ENCODE data around the gene ONECUT3. TPM values are rescaled to one million over a fixed set of nuclear protein-coding genes. Genes with fewer than 3 reads are reported as not detected.

The ONECUT3 gene
- total RNA-seq, 4 donors from 2014 or later: 0.04 TPM; not detected in 3

GRCh38 chr19:1765232-1765903 lies 12.1 kb downstream of the ONECUT3 start:
- no peaks in the 10 kb centered on the region for H3K36me3 ChIP-seq
- peaks cover 0 to 5% (median 0%) of the 10 kb centered on the region in 3 donors for H3K4me1 ChIP-seq
- H3K4me3 ChIP-seq: no peak overlapping the region
- H3K27ac ChIP-seq: no peak overlapping the region
- H3K9me3 ChIP-seq: peaks cover 0 to 8% (median 0%) of the 10 kb centered on the region in 3 donors
- ATAC-seq: no peak
- no peak for TF ChIP-seq POLR2A (IDR thresholded peaks at IDR 0.05)
- TF ChIP-seq EP300 (IDR thresholded peaks at IDR 0.05): no peak
- H3K27me3 ChIP-seq: peaks cover 100% of the 10 kb centered on the region
- 0% methylated on average over 2 of the region's 33 CpGs for WGBS, 2 donors (ENCODE audit: low coverage in 1 of 2)

DNA sequence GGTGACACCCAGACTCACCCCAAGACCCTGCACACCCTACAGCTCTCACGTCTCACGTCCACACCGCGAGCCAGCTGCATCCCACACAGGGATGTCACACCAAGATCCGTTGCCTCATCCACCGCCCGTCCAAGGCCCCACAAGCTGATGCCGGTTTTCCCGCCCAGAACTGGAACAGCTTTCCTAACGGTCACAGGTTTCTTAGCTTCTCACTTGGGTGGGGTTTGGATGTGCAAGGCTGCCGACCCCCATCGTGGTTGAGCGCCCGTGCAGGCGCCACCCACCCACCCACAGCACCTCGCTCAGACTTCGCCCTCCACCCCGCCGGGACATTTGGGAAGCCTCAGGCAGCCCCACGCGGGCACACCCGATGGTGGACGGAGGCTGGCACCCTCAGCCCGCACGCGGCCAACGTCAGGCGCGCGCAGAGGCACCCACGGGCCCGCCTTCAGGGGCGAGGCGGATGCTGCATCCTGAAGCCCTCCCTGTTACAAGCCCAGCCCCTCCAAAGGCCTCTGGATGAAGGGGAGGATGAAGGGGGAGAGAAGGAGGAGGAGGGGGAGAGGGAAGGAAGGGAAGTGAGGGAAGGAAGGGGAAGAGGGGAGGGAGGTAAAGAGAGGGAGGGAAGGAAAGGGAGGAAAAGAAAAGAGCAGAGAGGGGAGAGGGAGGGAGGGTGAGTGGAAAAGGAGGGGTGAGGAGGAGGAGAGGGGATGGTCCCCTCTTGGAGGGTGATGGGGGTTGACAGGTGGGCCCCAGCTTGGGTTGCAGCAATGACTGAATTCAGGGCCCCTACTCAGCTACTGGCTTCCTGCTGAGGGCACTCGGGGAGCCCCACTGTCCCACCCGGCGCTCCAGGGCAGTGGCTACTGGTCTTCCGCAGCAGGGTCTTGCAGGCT lies 12.8 kb downstream of the ONECUT3 start:
- no peak overlapping the region for H3K4me3 ChIP-seq
- no peak for ATAC-seq
- no peak overlapping the region for H3K27ac ChIP-seq
- no peaks in the 10 kb centered on the region for H3K36me3 ChIP-seq
- WGBS, 2 donors (ENCODE audit: low coverage in 1 of 2): 3% methylated on average over 8 of the region's 38 CpGs; no CpG with 5 or more reads in 1 of the 2 donors
- H3K27me3 ChIP-seq: peaks cover 100% of the 10 kb centered on the region
- H3K4me1 ChIP-seq: peaks cover 0 to 5% (median 0%) of the 10 kb centered on the region in 3 donors
- TF ChIP-seq CTCF (IDR thresholded peaks at IDR 0.05) (no peak), EP300 (IDR thresholded peaks at IDR 0.05) (no peak)
- H3K9me3 ChIP-seq: peaks cover 0 to 16% (median 0%) of the 10 kb centered on the region in 3 donors

DNA sequence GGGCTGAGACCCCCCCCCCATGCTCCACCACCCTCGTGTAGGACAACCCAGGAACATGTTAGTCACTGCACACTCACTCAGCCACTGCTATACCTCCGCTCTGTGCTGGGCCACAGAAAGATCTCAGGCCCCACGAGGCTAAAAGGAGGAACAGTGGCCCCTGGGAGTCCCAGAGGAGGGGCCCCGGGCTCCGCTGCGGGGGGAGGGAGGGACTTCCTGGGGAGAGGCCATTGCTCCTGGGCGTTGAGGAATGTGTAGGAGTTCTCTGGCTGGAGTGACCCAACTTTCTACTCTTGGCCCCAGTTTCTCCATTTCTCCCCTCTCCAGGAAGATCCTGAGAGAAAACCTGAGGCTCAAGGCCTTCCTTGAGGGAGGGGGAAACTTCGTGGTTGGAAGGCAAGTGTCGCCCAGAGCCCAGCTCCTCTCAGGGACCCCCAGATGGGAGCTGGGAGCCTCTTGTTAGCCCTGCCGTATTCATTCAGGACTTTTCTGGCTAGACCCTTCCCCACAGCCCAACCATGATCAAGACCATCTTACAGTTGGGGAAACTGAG lies 13.6 kb downstream of the ONECUT3 start:
- peaks cover 0 to 5% (median 0%) of the 10 kb centered on the region in 3 donors for H3K4me1 ChIP-seq
- H3K36me3 ChIP-seq: no peaks in the 10 kb centered on the region
- no peak for TF ChIP-seq CTCF (IDR thresholded peaks at IDR 0.05)
- TF ChIP-seq POLR2AphosphoS5 (IDR thresholded peaks at IDR 0.05): no peak
- no peak for TF ChIP-seq POLR2A (IDR thresholded peaks at IDR 0.05)
- no peak for TF ChIP-seq EP300 (IDR thresholded peaks at IDR 0.05)
- ATAC-seq: no peak
- H3K27me3 ChIP-seq: peaks cover 100% of the 10 kb centered on the region
- H3K9me3 ChIP-seq: peaks cover 0 to 23% (median 0%) of the 10 kb centered on the region in 3 donors
- 0% methylated on average over 2 of the region's 10 CpGs; no CpG with 5 or more reads in 1 of the 2 donors for WGBS, 2 donors (ENCODE audit: low coverage in 1 of 2)
- no peak overlapping the region for H3K27ac ChIP-seq
- H3K4me3 ChIP-seq: no peak overlapping the region

DNA sequence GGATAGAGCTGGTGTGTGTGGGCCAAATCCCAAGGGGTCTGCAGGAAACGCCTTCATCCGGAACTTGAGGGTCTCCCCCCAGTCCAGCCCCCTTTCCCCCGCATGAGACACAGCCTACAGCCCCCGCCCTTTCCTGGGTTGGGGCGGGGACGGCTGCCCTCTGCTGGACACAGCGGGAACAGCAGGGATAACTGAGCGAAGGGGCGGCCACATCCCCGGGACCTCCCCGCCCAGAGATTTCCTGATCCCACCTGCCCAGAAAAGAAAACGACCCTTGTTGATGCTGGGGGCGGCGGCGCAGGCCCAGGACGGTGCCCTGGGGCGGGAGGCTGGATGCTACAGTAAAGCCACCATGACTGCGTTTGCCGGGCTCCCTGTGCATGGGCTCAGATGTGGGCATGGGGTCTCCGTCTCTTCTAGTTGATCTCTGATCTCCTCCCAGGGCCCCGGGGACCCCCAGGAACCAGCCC lies 14.2 kb downstream of the ONECUT3 start:
- Histone ChIP-seq H3K36me3 (no peaks in the 10 kb centered on the region), H3K27ac (no peak overlapping the region), H3K4me1 (peaks cover 0 to 5% (median 0%) of the 10 kb centered on the region in 3 donors), H3K9me3 (peaks cover 0 to 29% (median 0%) of the 10 kb centered on the region in 3 donors), H3K27me3 (peaks cover 100% of the 10 kb centered on the region), H3K4me3 (no peak overlapping the region)
- ATAC-seq: peak; percentile 44
- WGBS, 2 donors (ENCODE audit: low coverage in 1 of 2): no CpG with 5 or more reads among the region's 21 CpGs
- no peak for TF ChIP-seq POLR2A (IDR thresholded peaks at IDR 0.05)
- no peak for TF ChIP-seq POLR2AphosphoS5 (IDR thresholded peaks at IDR 0.05)
- TF ChIP-seq CTCF (IDR thresholded peaks at IDR 0.05): peak in 3 of 4 experiments; percentile 75 to 98 (median 86)
- no peak for TF ChIP-seq EP300 (IDR thresholded peaks at IDR 0.05)

GRCh38 chr19:1768248-1768647 lies 14.9 kb downstream of the ONECUT3 start:
- H3K27me3 ChIP-seq: peaks cover 98% of the 10 kb centered on the region
- ATAC-seq: no peak
- H3K27ac ChIP-seq: no peak overlapping the region
- TF ChIP-seq POLR2AphosphoS5 (IDR thresholded peaks at IDR 0.05) (no peak), CTCF (IDR thresholded peaks at IDR 0.05) (no peak), EP300 (IDR thresholded peaks at IDR 0.05) (no peak), POLR2A (IDR thresholded peaks at IDR 0.05) (no peak)
- H3K4me3 ChIP-seq: no peak overlapping the region
- WGBS, 2 donors (ENCODE audit: low coverage in 1 of 2): 9 to 10% methylated on average over 9 to 10 of the region's 13 CpGs
- peaks cover 0 to 29% (median 0%) of the 10 kb centered on the region in 3 donors for H3K9me3 ChIP-seq
- no peaks in the 10 kb centered on the region for H3K36me3 ChIP-seq
- H3K4me1 ChIP-seq: peaks cover 0 to 5% (median 0%) of the 10 kb centered on the region in 3 donors
